Keratinocyte (primary cell): ENCODE data around the gene CHFR. TPM values are rescaled to one million over a fixed set of nuclear protein-coding genes. Genes with fewer than 3 reads are reported as not detected.

Experiments used
- DNase-seq: peaks from one replicate; pipeline ENCODE4 v3.0.0-alpha.2; 2011; ENCODE audit warnings: low read depth, missing footprints, low spot score
- FAIRE-seq: peaks from 2 replicates; lab custom pipeline; 2011; peaks lifted over from hg19 to GRCh38; lab: Jason Lieb, UNC
- H2AFZ ChIP-seq: 2 replicates; pipeline ENCODE4 v1.6.0; 2012; ENCODE audit warnings: low read length, control low read depth, inconsistent platforms; ENCODE audit not compliant: control insufficient read depth
- H3K27ac ChIP-seq: 2 replicates; pipeline ENCODE4 v1.5.1; 2011; ENCODE audit warnings: low read length; ENCODE audit not compliant: control insufficient read depth, insufficient read depth
- H3K27me3 ChIP-seq: 3 replicates; pipeline ENCODE4 v1.6.0; 2011; ENCODE audit warnings: low read length; ENCODE audit not compliant: control insufficient read depth, insufficient read depth; ENCODE audit errors: extremely low read depth
- H3K36me3 ChIP-seq, 2 experiments: 2 replicates in 1 of 2; 3 replicates in 1 of 2; pipeline ENCODE4 v1.5.1; 2011; ENCODE audit warnings: low read length in 2 of 2, mild to moderate bottlenecking in 1 of 2; ENCODE audit not compliant: control insufficient read depth in 2 of 2, insufficient read depth in 2 of 2; ENCODE audit errors: extremely low read depth in 1 of 2
- H3K4me1 ChIP-seq: 3 replicates; pipeline ENCODE4 v1.5.1; 2011; ENCODE audit warnings: low read length; ENCODE audit not compliant: control insufficient read depth, insufficient read depth; ENCODE audit errors: extremely low read depth
- H3K4me2 ChIP-seq: 3 replicates; pipeline ENCODE4 v1.6.0; 2011; ENCODE audit warnings: low read depth, low read length; ENCODE audit not compliant: control insufficient read depth, insufficient read depth; ENCODE audit errors: extremely low read depth
- H3K4me3 ChIP-seq, 3 experiments: fragments of 200-600 bp in 1 of 3; sonication (generic) in 1 of 3; 2 replicates in 2 of 3; 3 replicates in 1 of 3; pipeline ENCODE4 v1.5.1; 2011 to 2016; ENCODE audit warnings: low read length in 3 of 3, mild to moderate bottlenecking in 3 of 3, control low read depth in 2 of 3, inconsistent platforms in 1 of 3, low read depth in 1 of 3, mixed read lengths in 1 of 3, mixed run types in 1 of 3, moderate library complexity in 1 of 3; ENCODE audit not compliant: control insufficient read depth in 2 of 3, insufficient read depth in 2 of 3; ENCODE audit errors: extremely low read depth in 1 of 3
- H3K79me2 ChIP-seq: 2 replicates; pipeline ENCODE4 v1.6.0; 2012; ENCODE audit warnings: low read length; ENCODE audit not compliant: control insufficient read depth, insufficient read depth
- H3K9ac ChIP-seq: 3 replicates; pipeline ENCODE4 v1.6.0; 2011; ENCODE audit warnings: low read length; ENCODE audit not compliant: control insufficient read depth, insufficient read depth; ENCODE audit errors: extremely low read depth
- H3K9me1 ChIP-seq: 3 replicates; pipeline ENCODE4 v1.6.0; 2011; ENCODE audit warnings: low read length; ENCODE audit not compliant: control insufficient read depth, insufficient read depth; ENCODE audit errors: extremely low read depth
- H3K9me3 ChIP-seq: 2 replicates; pipeline ENCODE4 v1.5.1; 2012; ENCODE audit warnings: low read depth, low read length; ENCODE audit not compliant: control insufficient read depth
- H4K20me1 ChIP-seq: 3 replicates; pipeline ENCODE4 v1.6.0; 2011; ENCODE audit warnings: low read length; ENCODE audit not compliant: control insufficient read depth, insufficient read depth; ENCODE audit errors: extremely low read depth
- EZH2 ChIP-seq: IDR thresholded peaks from one replicate; pipeline ENCODE4 v1.6.1; 2012; ENCODE audit warnings: inconsistent platforms, mild to moderate bottlenecking, low read length, moderate library complexity
- dilution Hi-C: fragments of 300-500 bp; cut with MboI; formaldehyde crosslinking; loops from one replicate; pipeline ENCODE4 v1.7.0; 2020; ENCODE audit warnings: low sequenced_read_pairs; ENCODE audit not compliant: extremely low pct_ligation_motif_present
- polyA plus RNA-seq, 5 experiments: library from polyadenylated mRNA; depleted of rRNA in 3 of 5; stranded (reverse) in 3 of 5; stranded (forward) in 1 of 5; unstranded in 1 of 5; fragments of >200 nt; gene quantifications; 1 replicate in 1 of 5; 2 replicates in 3 of 5; 3 replicates in 1 of 5; pipeline versions ENCODE4 v1.2.1 to v1.2.3, GENCODE V29; 2011 to 2012; ENCODE audit warnings: missing spikeins in 2 of 5, low read depth in 1 of 5, low replicate concordance in 1 of 5
- TF ChIP-seq, protein P1 (sequence below), 3 experiments: IDR thresholded peaks in 1 of 3; conservative IDR thresholded peaks in 1 of 3; optimal IDR thresholded peaks in 1 of 3; 2 replicates in 2 of 3; 3 replicates in 1 of 3; pipeline versions ENCODE3 to v1.5.1; 2011; ENCODE audit warnings: low read length in 3 of 3, mild to moderate bottlenecking in 3 of 3, moderate library complexity in 2 of 3, control low read depth in 1 of 3, inconsistent platforms in 1 of 3; ENCODE audit not compliant: insufficient read depth in 2 of 3; ENCODE audit errors: extremely low read depth in 1 of 3

Gene CHFR
- polyA plus RNA-seq, 1 donor (not counting 4 experiments of a cell fraction or from before 2014, with no cell fraction given), result 35.8 TPM

DNA sequence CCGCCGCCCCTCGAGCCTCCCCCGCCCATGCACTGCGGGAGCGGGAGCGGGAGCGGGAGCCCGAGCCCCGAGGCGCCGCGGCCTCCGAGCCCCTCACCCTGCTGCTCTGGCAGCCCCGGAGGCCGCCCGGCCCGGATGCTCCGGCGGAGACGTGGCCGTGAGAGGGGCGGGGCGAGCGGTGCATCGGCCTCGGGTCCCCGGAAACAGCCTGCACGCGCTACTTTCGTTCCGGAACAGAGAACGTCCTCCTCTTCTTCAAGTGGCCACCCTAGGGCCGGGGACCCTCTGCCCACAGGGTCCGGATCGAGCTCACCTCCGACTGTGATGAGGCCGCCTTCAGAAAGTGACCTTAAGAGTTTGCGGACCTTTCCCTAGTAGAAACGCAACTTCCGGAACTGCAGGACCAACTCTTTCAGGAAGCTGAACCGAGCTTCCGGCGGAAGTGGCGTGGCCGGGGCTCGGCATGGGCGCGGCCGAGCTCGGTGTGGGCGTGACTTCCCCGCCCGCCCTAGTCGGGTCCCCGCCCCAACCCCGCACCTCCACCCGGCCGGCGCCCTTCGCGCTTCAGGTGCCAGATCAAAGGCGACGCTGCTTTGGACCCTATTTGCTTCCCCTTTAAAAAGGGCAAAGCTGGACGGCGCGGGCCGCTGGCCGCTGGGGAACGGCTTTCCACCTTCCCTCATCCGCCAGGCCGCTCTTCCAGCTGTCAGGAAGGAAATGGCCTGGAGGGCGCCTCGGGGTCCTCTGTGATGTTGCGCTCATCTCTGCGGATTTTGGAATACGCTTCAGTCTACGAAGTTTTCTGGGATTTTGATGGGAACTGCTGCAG, 58.5 kb downstream of the CHFR start, which contains the start of gene GOLGA3:
Gene GOLGA3 (minus strand): TSS at position 164 of the 829 bp plus-strand sequence. CDS start 6,741 bp downstream, outside the sequence.
- no peaks in the 10 kb centered on the region for H3K9me3 ChIP-seq
- TF ChIP-seq, protein P1, sequence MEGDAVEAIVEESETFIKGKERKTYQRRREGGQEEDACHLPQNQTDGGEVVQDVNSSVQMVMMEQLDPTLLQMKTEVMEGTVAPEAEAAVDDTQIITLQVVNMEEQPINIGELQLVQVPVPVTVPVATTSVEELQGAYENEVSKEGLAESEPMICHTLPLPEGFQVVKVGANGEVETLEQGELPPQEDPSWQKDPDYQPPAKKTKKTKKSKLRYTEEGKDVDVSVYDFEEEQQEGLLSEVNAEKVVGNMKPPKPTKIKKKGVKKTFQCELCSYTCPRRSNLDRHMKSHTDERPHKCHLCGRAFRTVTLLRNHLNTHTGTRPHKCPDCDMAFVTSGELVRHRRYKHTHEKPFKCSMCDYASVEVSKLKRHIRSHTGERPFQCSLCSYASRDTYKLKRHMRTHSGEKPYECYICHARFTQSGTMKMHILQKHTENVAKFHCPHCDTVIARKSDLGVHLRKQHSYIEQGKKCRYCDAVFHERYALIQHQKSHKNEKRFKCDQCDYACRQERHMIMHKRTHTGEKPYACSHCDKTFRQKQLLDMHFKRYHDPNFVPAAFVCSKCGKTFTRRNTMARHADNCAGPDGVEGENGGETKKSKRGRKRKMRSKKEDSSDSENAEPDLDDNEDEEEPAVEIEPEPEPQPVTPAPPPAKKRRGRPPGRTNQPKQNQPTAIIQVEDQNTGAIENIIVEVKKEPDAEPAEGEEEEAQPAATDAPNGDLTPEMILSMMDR (optimal IDR thresholded peaks at IDR 0.05 in 1 of 3, IDR thresholded peaks at IDR 0.05 in 1 of 3, conservative IDR thresholded peaks at IDR 0.05 in 1 of 3; ENCODE audit: extremely low read depth in 1 of 3, insufficient read depth in 2 of 3, low read length in 3 of 3), result no peak
- no peak for TF ChIP-seq EZH2
- dilution Hi-C loops, result no loop called here
- no peaks in the 10 kb centered on the region for H3K27me3 ChIP-seq
- peak within 1 kb of the TSS; percentile 81 for H3K4me2 ChIP-seq
- H4K20me1 ChIP-seq, result peaks cover 3% of the 10 kb centered on the region
- peak within 1 kb of the TSS; percentile 98 for H3K9ac ChIP-seq
- H3K4me3 ChIP-seq, result peak within 1 kb of the TSS; percentile 89 to 98 (median 93)
- H2AFZ ChIP-seq, result peak within 1 kb of the TSS; percentile 98
- H3K79me2 ChIP-seq, result peaks cover 44% of the 10 kb centered on the region
- H3K4me1 ChIP-seq, result peaks cover 15% of the 10 kb centered on the region
- H3K9me1 ChIP-seq, result peaks cover 2% of the 10 kb centered on the region
- H3K36me3 ChIP-seq, result peaks cover 26 to 27% of the 10 kb centered on the region in 2 experiments
- DNase-seq, result peak; percentile 52
- FAIRE-seq, result no peak
- H3K27ac ChIP-seq, result peak within 1 kb of the TSS; percentile 99

DNA sequence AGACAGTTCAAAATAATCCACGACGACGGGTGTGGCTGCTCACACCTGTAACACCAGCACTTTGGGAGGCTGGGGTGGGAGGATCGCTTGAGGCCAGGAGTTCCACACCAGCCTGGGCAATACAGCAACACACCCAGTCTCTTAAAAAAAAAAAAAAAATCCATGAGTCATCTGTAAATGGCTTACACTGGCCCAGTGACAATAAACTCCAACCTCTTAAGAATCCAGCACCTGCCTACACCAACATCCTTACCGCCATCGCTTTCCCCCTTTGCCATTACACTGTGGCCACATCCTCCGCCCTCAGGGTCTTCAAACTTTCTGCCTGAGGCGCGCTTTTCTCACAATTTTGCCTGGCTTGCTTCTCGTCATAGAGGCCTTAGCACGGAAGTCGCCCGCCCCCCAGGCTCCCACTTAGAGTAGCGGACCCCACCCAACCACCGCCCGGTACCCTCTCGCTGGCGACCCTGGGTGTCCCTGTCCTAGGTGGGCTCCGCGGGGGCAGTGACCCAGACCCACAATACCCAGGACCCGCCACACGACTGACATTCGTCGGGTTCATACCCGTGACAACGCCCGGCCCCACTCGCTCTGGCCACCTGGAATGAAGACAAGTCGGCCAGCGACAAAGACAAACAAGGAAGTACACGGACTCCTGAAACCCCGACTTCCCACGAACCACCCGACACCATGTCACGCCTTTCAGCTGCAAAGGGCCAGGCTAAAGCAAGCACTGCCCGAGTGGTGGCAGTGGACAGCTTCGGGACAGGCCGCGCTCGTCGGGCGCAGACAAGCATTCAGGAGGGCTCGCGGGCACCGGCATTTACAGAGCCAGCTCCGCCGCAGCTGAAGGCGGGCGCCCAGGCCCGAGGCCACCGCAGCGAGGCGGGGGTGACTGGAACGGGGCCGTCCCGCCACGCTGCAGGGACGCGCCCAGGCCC, 59.4 kb downstream of the CHFR start:
- Histone ChIP-seq H3K4me1 (peaks cover 15% of the 10 kb centered on the region), H3K4me2 (peak overlapping the region; percentile 81), H3K9me3 (no peaks in the 10 kb centered on the region), H3K27me3 (no peaks in the 10 kb centered on the region), H3K4me3 (peak overlapping the region; percentile 89 to 98 (median 93)), H3K9me1 (peaks cover 2% of the 10 kb centered on the region), H3K9ac (peak overlapping the region; percentile 98), H2AFZ (peak overlapping the region; percentile 48), H3K27ac (peak overlapping the region; percentile 92), H3K79me2 (peaks cover 50% of the 10 kb centered on the region), H3K36me3 (peaks cover 22 to 26% of the 10 kb centered on the region in 2 experiments), H4K20me1 (peaks cover 3% of the 10 kb centered on the region)
- TF ChIP-seq, protein P1 (optimal IDR thresholded peaks at IDR 0.05 in 1 of 3, IDR thresholded peaks at IDR 0.05 in 1 of 3, conservative IDR thresholded peaks at IDR 0.05 in 1 of 3; ENCODE audit: extremely low read depth in 1 of 3, insufficient read depth in 2 of 3, low read length in 3 of 3), result peak in 1 of 3 experiments; percentile 5
- TF ChIP-seq EZH2, result no peak
- DNase-seq, result no peak
- no peak for FAIRE-seq
- dilution Hi-C loops, result no loop called here
